Stimulated activated CD8-positive, alpha-beta memory T cell treated with anti-CD3 and anti-CD28 coated beads, Interleukin-7, amount 100 ng/mL, for 48 hours (primary cell): ENCODE results near the gene C2CD4A.
"Not testable (repeated sequence)": the region's sequence is repeated elsewhere in the genome, so short reads cannot be mapped to it uniquely, and the experiment has no call there.

Experiments used
- DNase-seq, 2 donors: peaks; one replicate each; pipeline ENCODE4 v3.0.0-alpha.2; 2020; ENCODE audit warnings: low read depth in 1 of 2; ENCODE audit errors: extremely low read depth in 1 of 2

C2CD4A gene

GRCh38 chr15:62066663-62067447, at the start of gene C2CD4A:
Gene C2CD4A, plus strand, starts transcription at chr15:62066977. Its CDS starts 637 bp downstream, at chr15:62067614.
- DNase-seq = no peak

GRCh38 chr15:62020576-62021160, 46.1 kb upstream of the C2CD4A start:
- DNase-seq = no peak

- DNase-seq = no peak
Observed at GRCh38 chr15:62021991-62022600, 44.7 kb upstream of the C2CD4A start.

GRCh38 chr15:62026487-62027262, 40.1 kb upstream of the C2CD4A start:
- DNase-seq = no peak

GRCh38 chr15:62027263-62027565, 39.6 kb upstream of the C2CD4A start:
- no peak for DNase-seq

- DNase-seq = no peak
Observed at GRCh38 chr15:62027916-62028315, 38.9 kb upstream of the C2CD4A start.

GRCh38 chr15:62035256-62035924, 31.4 kb upstream of the C2CD4A start:
- no peak for DNase-seq

GRCh38 chr15:62046078-62046743, 20.6 kb upstream of the C2CD4A start:
- DNase-seq = no peak

- DNase-seq = no peak
Observed at GRCh38 chr15:62047282-62047827, 19.4 kb upstream of the C2CD4A start.

GRCh38 chr15:62048254-62048653, 18.5 kb upstream of the C2CD4A start:
- DNase-seq = not testable (repeated sequence)

GRCh38 chr15:62050115-62050514, 16.7 kb upstream of the C2CD4A start:
- DNase-seq = no peak

- no peak for DNase-seq
Observed at GRCh38 chr15:62051166-62051565, 15.6 kb upstream of the C2CD4A start.

GRCh38 chr15:62052713-62053112, 14.1 kb upstream of the C2CD4A start:
- no peak for DNase-seq

- DNase-seq = no peak
Observed at GRCh38 chr15:62053439-62054085, 13.2 kb upstream of the C2CD4A start.

GRCh38 chr15:62054979-62055378, 11.8 kb upstream of the C2CD4A start:
- DNase-seq = no peak

GRCh38 chr15:62057341-62057980, 9.3 kb upstream of the C2CD4A start:
- DNase-seq = no peak

- no peak for DNase-seq
Observed at GRCh38 chr15:62058327-62059028, 8.3 kb upstream of the C2CD4A start.

GRCh38 chr15:62059108-62059815, 7.5 kb upstream of the C2CD4A start:
- DNase-seq = no peak
